HepG2 (cell line): ENCODE results near the gene SLC13A1. TPM values are rescaled to one million over a fixed set of nuclear protein-coding genes. Genes with fewer than 3 reads are reported as not detected.

Source experiments
- ATAC-seq: fragments of 200-7000 bp; cut with Tn5 transposase; 3 replicates; pipeline ENCODE4 v1.9.1; 2020; ENCODE audit warnings: mild to moderate bottlenecking, moderate library complexity
- BruUV-seq: library from RNA; stranded (reverse); fragments of 400-500 nt; replicated peaks from 2 replicates; lab custom pipeline; 2021; lab: Mats Ljungman, UMichigan
- CTCF ChIA-PET: fragments of 300-600 bp; formaldehyde crosslinking; extraction: SDS; loops from one replicate; lab custom pipeline; 2021; ENCODE audit warnings: low total read pairs, inconsistent platforms, low intra/inter-chr PET ratio; lab: Yijun Ruan, JAX
- POLR2A ChIA-PET: fragments of 350-600 bp; sonication (Branson Sonifier 250); formaldehyde crosslinking; loops from one replicate; lab custom pipeline; 2020; ENCODE audit warnings: antibody characterized with exemption, inconsistent platforms; lab: Yijun Ruan, JAX
- DNase-seq: peaks from one replicate; pipeline ENCODE4 v3.0.0-alpha.2; 2015; ENCODE audit warnings: low spot score
- FAIRE-seq: peaks from 3 replicates; lab custom pipeline; 2011; peaks lifted over from hg19 to GRCh38; lab: Jason Lieb, UNC
- H2AFZ ChIP-seq: one replicate; pipeline ENCODE4 v1.6.1; 2011; ENCODE audit warnings: low read length, inconsistent platforms
- H3K27ac ChIP-seq: fragments of 300-600 bp; 3 replicates; pipeline ENCODE4 v1.8.0; 2011; ENCODE audit warnings: mixed run types, mild to moderate bottlenecking, mixed read lengths, low read length, inconsistent platforms; ENCODE audit not compliant: insufficient read depth; ENCODE audit errors: extremely low read length
- H3K27me3 ChIP-seq, 2 experiments: fragments of 200-600 bp in 1 of 2; 2 replicates in 1 of 2; 3 replicates in 1 of 2; pipeline versions ENCODE4 v1.6.0 to v1.8.0; 2011; ENCODE audit warnings: low read length in 2 of 2, mild to moderate bottlenecking in 2 of 2, moderate library complexity in 2 of 2, inconsistent platforms in 1 of 2; ENCODE audit not compliant: insufficient read depth in 2 of 2, control insufficient read depth in 1 of 2
- H3K36me3 ChIP-seq, 2 experiments: fragments of 200-600 bp in 1 of 2; replicated peaks in 1 of 2; 2 replicates in 1 of 2; 3 replicates in 1 of 2; pipeline versions ENCODE4 v1.5.1 to v1.8.0; 2011; ENCODE audit warnings: low read length in 2 of 2, inconsistent platforms in 1 of 2; ENCODE audit not compliant: insufficient read depth in 2 of 2, control insufficient read depth in 1 of 2
- H3K4me1 ChIP-seq: 2 replicates; pipeline ENCODE4 v1.5.1; 2012; ENCODE audit warnings: low read length, inconsistent platforms; ENCODE audit not compliant: insufficient read depth
- H3K4me2 ChIP-seq: 2 replicates; pipeline ENCODE4 v1.6.0; 2011; ENCODE audit warnings: low read depth, low read length, inconsistent platforms
- H3K4me3 ChIP-seq, 3 experiments: fragments of 200-600 bp in 1 of 3; sonication (generic), shearing (Covaris generic) in 1 of 3; replicated peaks in 1 of 3; 2 replicates each; pipeline ENCODE4 v1.5.1; 2011 to 2016; ENCODE audit warnings: low read length in 3 of 3, inconsistent platforms in 2 of 3, low read depth in 2 of 3, mild to moderate bottlenecking in 2 of 3, control low read depth in 1 of 3, mixed read lengths in 1 of 3; ENCODE audit not compliant: insufficient read depth in 1 of 3
- H3K79me2 ChIP-seq: one replicate; pipeline ENCODE4 v1.6.1; 2011; ENCODE audit warnings: low read length, inconsistent platforms; ENCODE audit not compliant: insufficient read depth
- H3K9ac ChIP-seq: 2 replicates; pipeline ENCODE4 v1.6.0; 2011; ENCODE audit warnings: mild to moderate bottlenecking, low read depth, low read length, inconsistent platforms; ENCODE audit not compliant: insufficient read depth
- H3K9me3 ChIP-seq: 2 replicates; pipeline ENCODE4 v1.5.1; 2012; ENCODE audit warnings: mild to moderate bottlenecking, low read length
- H4K20me1 ChIP-seq: 2 replicates; pipeline ENCODE4 v1.6.0; 2011; ENCODE audit warnings: inconsistent platforms, mild to moderate bottlenecking, low read length, moderate library complexity; ENCODE audit not compliant: insufficient read depth
- AGO2 ChIP-seq: fragments of 200-400 bp; formaldehyde crosslinking; optimal IDR thresholded peaks from 2 replicates; pipeline ENCODE3; 2017; ENCODE audit warnings: mild to moderate bottlenecking, low read depth, low read length, moderate library complexity
- DNMT1 ChIP-seq: sonication (generic); formaldehyde crosslinking; IDR thresholded peaks from 2 replicates; pipeline ENCODE4 v1.5.1; 2020; ENCODE audit warnings: mild to moderate bottlenecking, missing genetic modification reagents
- HNF4G ChIP-seq, 2 experiments: sonication (generic) in 1 of 2; formaldehyde crosslinking in 1 of 2; IDR thresholded peaks; 2 replicates each; pipeline versions ENCODE4 v1.4.0 to v1.6.1; 2011 to 2020; ENCODE audit warnings: borderline replicate concordance in 2 of 2, low read depth in 2 of 2, mild to moderate bottlenecking in 2 of 2, low read length in 1 of 2, missing genetic modification reagents in 1 of 2, moderate library complexity in 1 of 2
- HOXA3 ChIP-seq: sonication (generic); formaldehyde crosslinking; IDR thresholded peaks from 2 replicates; pipeline ENCODE4 v1.5.0; 2020; ENCODE audit warnings: missing genetic modification reagents
- KAT2B ChIP-seq: fragments of 150-350 bp; IDR thresholded peaks from 2 replicates; pipeline ENCODE4 v1.6.1; 2014; ENCODE audit warnings: low read depth, low read length, borderline replicate concordance
- MAFF ChIP-seq: IDR thresholded peaks from 2 replicates; pipeline ENCODE4 v1.6.1; 2011; ENCODE audit warnings: low read depth, low read length, improper control_type of control experiment
- MAFK ChIP-seq, 2 experiments: IDR thresholded peaks in 1 of 2; conservative IDR thresholded peaks in 1 of 2; 2 replicates each; pipeline ENCODE4 v1.6.1; 2011; ENCODE audit warnings: improper control_type of control experiment in 2 of 2, low read length in 2 of 2
- PTBP1 ChIP-seq: fragments of 200-400 bp; formaldehyde crosslinking; IDR thresholded peaks from 2 replicates; pipeline ENCODE4 v1.6.1; 2018; ENCODE audit warnings: low read length, low read depth; ENCODE audit not compliant: poor library complexity, severe bottlenecking
- SAP130 ChIP-seq: IDR thresholded peaks from 2 replicates; pipeline ENCODE4 v1.6.1; 2016; ENCODE audit warnings: low read depth
- ZNF431 ChIP-seq: sonication (generic); formaldehyde crosslinking; IDR thresholded peaks from 2 replicates; pipeline ENCODE4 v1.9.0; 2022; ENCODE audit warnings: missing genetic modification reagents, low read depth, mild to moderate bottlenecking, borderline replicate concordance
- ZNF850 ChIP-seq: sonication (generic); formaldehyde crosslinking; conservative IDR thresholded peaks from 2 replicates; pipeline ENCODE4 v1.9.0; 2021; ENCODE audit warnings: mild to moderate bottlenecking, missing genetic modification reagents
- ZNF891 ChIP-seq: sonication (generic); formaldehyde crosslinking; IDR thresholded peaks from 2 replicates; pipeline ENCODE4 v1.5.0; 2020; ENCODE audit warnings: mild to moderate bottlenecking, missing genetic modification reagents
- WGBS: methylation state at CpG from one replicate; pipeline ENCODE4 v1.1.6; 2017; ENCODE audit warnings: low lambda C conversion rate; 5-methylcytosine and 5-hydroxymethylcytosine counted together
- in situ Hi-C: cut with HindIII; loops from 2 replicates; pipeline ENCODE4 v1.10.0; 2017; ENCODE audit warnings: low pct_unique_long_range_greater_than_20kb; ENCODE audit not compliant: extremely low pct_ligation_motif_present
- intact Hi-C: fragments of 100-400 bp; cut with micrococcal nuclease; formaldehyde crosslinking; loops from one replicate; pipeline ENCODE4 v1.10.0; 2022; ENCODE audit not compliant: unreplicated experiment
- polyA plus RNA-seq, 8 experiments: library from polyadenylated mRNA; depleted of rRNA in 3 of 8; stranded (reverse) in 7 of 8; unstranded in 1 of 8; fragments of >200 nt; fragmentation: Illumina TruSeq in 4 of 8; extraction: Trizol in 4 of 8; gene quantifications; 2 replicates each; pipeline versions ENCODE4 v1.2.1 to v1.2.3, GENCODE V29; 2011 to 2016; ENCODE audit warnings: low read depth in 4 of 8, missing spikeins in 1 of 8, mixed read lengths in 1 of 8; ENCODE audit not compliant: insufficient read depth in 1 of 8
- total RNA-seq, 5 experiments: library from RNA; depleted of rRNA; stranded (reverse); fragments of >200 nt; fragmentation: Illumina TruSeq; extraction: Trizol; gene quantifications; 2 replicates each; pipeline ENCODE4 v1.2.3, GENCODE V29; 2016; ENCODE audit warnings: low read depth in 1 of 5
- TF ChIP-seq, protein P1 (sequence below): sonication (generic); formaldehyde crosslinking; IDR thresholded peaks from 2 replicates; pipeline ENCODE4 v1.8.0; 2022; ENCODE audit warnings: missing genetic modification reagents, mild to moderate bottlenecking, borderline replicate concordance
- TF ChIP-seq, protein P2 (sequence below), 2 experiments: sonication (generic) in 1 of 2; formaldehyde crosslinking in 1 of 2; IDR thresholded peaks; 2 replicates each; pipeline versions ENCODE4 v1.5.1 to v1.6.1; 2011 to 2020; ENCODE audit warnings: borderline replicate concordance in 1 of 2, low read depth in 1 of 2, low read length in 1 of 2, mild to moderate bottlenecking in 1 of 2, missing genetic modification reagents in 1 of 2, moderate library complexity in 1 of 2

SLC13A1 gene
- total and polyA plus RNA-seq, 2 of the 13 experiments (the other 11 are each of a cell fraction or from before 2014, with no cell fraction given): not detected

DNA sequence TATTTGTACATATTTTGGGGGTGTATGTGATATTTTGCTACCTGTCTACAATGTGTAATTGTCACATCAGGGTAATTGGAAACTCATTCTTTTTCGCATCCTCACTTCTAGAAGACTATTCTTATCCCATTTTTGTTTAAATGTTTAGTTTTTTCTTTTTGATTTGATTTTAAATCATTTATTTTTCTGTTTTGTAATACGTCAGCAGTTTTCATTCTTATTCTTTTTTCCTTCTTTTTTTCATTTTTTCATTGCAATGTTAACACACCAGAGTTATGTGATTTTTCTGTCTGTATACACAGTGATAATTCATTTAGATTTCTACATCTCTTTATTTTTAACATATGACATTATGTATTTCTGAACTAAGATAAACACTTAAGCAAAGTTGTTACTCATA is 85.5 kb downstream of the SLC13A1 start:
- FAIRE-seq: no peak
- in situ Hi-C loops: no loop called here

DNA sequence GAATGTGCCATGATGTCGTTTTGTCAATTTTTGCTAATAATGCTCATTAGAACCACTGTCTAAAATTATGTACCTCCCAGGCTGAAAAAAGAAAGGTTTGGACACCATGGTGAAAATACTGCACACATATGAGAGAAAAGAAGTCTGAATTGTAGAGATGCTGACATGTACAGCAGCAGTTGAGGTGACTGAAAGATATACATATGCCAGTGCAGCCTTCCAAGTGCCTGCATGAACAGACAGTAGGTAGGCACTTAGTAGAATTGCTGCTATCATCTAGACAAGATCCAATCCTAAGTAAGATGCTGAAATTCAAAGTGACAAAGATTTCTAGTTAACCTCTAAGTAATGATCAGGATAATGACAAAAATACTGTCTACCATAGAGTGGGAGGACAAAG is 86.9 kb downstream of the SLC13A1 start:
- H2AFZ ChIP-seq: no peak overlapping the region
- no TSS peak for BruUV-seq
- H3K36me3 ChIP-seq: no peaks in the 10 kb centered on the region
- no peaks in the 10 kb centered on the region for H3K79me2 ChIP-seq
- DNase-seq (no peak), ATAC-seq (no peak), FAIRE-seq (no peak)
- in situ Hi-C loops (no loop called here), intact Hi-C loops (no loop called here)
- 0% methylated on average over 1 of the region's 1 CpG for WGBS
- POLR2A ChIA-PET: no interaction called here
- H3K27me3 ChIP-seq: no peaks in the 10 kb centered on the region
- no peak overlapping the region for H3K9ac ChIP-seq
- no peak overlapping the region for H3K4me2 ChIP-seq
- H3K4me1 ChIP-seq: no peaks in the 10 kb centered on the region
- no peaks in the 10 kb centered on the region for H4K20me1 ChIP-seq
- CTCF ChIA-PET: no interaction called here
- no peak overlapping the region for H3K27ac ChIP-seq
- H3K9me3 ChIP-seq: no peaks in the 10 kb centered on the region
- no peak overlapping the region for H3K4me3 ChIP-seq
- TF ChIP-seq HNF4G (IDR thresholded peaks at IDR 0.05; ENCODE audit: borderline replicate concordance, low read depth, low read length) (no peak), HNF4G (CRISPR knock-in tag; IDR thresholded peaks at IDR 0.05; ENCODE audit: borderline replicate concordance, low read depth) (no peak), HOXA3 (CRISPR knock-in tag) (no peak), DNMT1 (CRISPR knock-in tag) (no peak), AGO2 (no peak), PTBP1 (no peak), ZNF431 (CRISPR knock-in tag) (no peak), KAT2B (no peak), SAP130 (CRISPR knock-in tag) (no peak), ZNF891 (CRISPR knock-in tag) (no peak)
- TF ChIP-seq, protein P1, sequence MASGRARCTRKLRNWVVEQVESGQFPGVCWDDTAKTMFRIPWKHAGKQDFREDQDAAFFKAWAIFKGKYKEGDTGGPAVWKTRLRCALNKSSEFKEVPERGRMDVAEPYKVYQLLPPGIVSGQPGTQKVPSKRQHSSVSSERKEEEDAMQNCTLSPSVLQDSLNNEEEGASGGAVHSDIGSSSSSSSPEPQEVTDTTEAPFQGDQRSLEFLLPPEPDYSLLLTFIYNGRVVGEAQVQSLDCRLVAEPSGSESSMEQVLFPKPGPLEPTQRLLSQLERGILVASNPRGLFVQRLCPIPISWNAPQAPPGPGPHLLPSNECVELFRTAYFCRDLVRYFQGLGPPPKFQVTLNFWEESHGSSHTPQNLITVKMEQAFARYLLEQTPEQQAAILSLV: no peak
- TF ChIP-seq, protein P2, sequence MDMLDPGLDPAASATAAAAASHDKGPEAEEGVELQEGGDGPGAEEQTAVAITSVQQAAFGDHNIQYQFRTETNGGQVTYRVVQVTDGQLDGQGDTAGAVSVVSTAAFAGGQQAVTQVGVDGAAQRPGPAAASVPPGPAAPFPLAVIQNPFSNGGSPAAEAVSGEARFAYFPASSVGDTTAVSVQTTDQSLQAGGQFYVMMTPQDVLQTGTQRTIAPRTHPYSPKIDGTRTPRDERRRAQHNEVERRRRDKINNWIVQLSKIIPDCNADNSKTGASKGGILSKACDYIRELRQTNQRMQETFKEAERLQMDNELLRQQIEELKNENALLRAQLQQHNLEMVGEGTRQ (IDR thresholded peaks at IDR 0.05; ENCODE audit: low read depth, low read length): no peak
- TF ChIP-seq, protein P2 (CRISPR knock-in tag; IDR thresholded peaks at IDR 0.05; ENCODE audit: borderline replicate concordance): no peak

More for the DNA sequence above, 85.5 kb downstream of the SLC13A1 start:
- BruUV-seq: no TSS peak
- Histone ChIP-seq H4K20me1 (no peaks in the 10 kb centered on the region), H3K36me3 (no peaks in the 10 kb centered on the region), H2AFZ (no peak overlapping the region), H3K79me2 (no peaks in the 10 kb centered on the region), H3K27ac (no peak overlapping the region), H3K27me3 (no peaks in the 10 kb centered on the region), H3K4me2 (no peak overlapping the region), H3K4me3 (no peak overlapping the region), H3K9me3 (no peaks in the 10 kb centered on the region), H3K9ac (no peak overlapping the region), H3K4me1 (no peaks in the 10 kb centered on the region)
- DNase-seq (no peak), ATAC-seq (no peak)
- ChIA-PET POLR2A (no interaction called here), CTCF (no interaction called here)
- intact Hi-C loops: no loop called here
- 5% methylated on average over 2 of the region's 2 CpGs for WGBS
- TF ChIP-seq MAFK (conservative IDR thresholded peaks at IDR 0.05 in 1 of 2, IDR thresholded peaks at IDR 0.05 in 1 of 2; ENCODE audit: low read length in 2 of 2) (peak; percentile 35 to 74; a peak in 3 of 4 replicates), MAFF (peak; percentile 56; the same call in 1 of the 2 replicates), ZNF850 (CRISPR knock-in tag) (no peak)
